ENCODE measurements around the gene USP3. TPM values are rescaled to one million over a fixed set of nuclear protein-coding genes. Genes with fewer than 3 reads are reported as not detected.

USP3 gene
- total RNA-seq, 4 donors from 2014 or later, result 40.4 to 66.2 (median 56.0) TPM

- DNase-seq (ENCODE audit: low spot score), result no peak
- ATAC-seq (ENCODE audit: low FRiP score), result no peak
- no peak for TF ChIP-seq CTCF (IDR thresholded peaks at IDR 0.05)
These were observed 78.5 kb downstream of the USP3 start for GRCh38 chr15:63582718-63583426.

- DNase-seq (ENCODE audit: low spot score) (no peak), ATAC-seq (ENCODE audit: low FRiP score) (no peak)
- TF ChIP-seq CTCF (IDR thresholded peaks at IDR 0.05), result no peak
These were observed 82.4 kb downstream of the USP3 start for GRCh38 chr15:63586790-63587189.

- ATAC-seq (ENCODE audit: low FRiP score), result no peak
- no peak for TF ChIP-seq CTCF (IDR thresholded peaks at IDR 0.05)
- DNase-seq (ENCODE audit: low spot score), result no peak
These were observed 83.1 kb downstream of the USP3 start for GRCh38 chr15:63587527-63587926.

- ATAC-seq (ENCODE audit: low FRiP score), result no peak
- DNase-seq (ENCODE audit: low spot score), result no peak
- TF ChIP-seq CTCF (IDR thresholded peaks at IDR 0.05), result no peak
These were observed 84.4 kb downstream of the USP3 start for GRCh38 chr15:63588826-63589225.

GRCh38 chr15:63593705-63594671, 89.6 kb downstream of the USP3 start:
- TF ChIP-seq CTCF (IDR thresholded peaks at IDR 0.05), result no peak
- DNase-seq (ENCODE audit: low spot score) (no peak), ATAC-seq (ENCODE audit: low FRiP score) (no peak)

- ATAC-seq (ENCODE audit: low FRiP score), result no peak
- DNase-seq (ENCODE audit: low spot score), result no peak
- TF ChIP-seq CTCF (IDR thresholded peaks at IDR 0.05), result no peak
These were observed 90.7 kb downstream of the USP3 start for GRCh38 chr15:63595065-63595464.

Measured in omental fat pad (tissue), 4 donors.